T-cell (primary cell): ENCODE data around the gene KREMEN1. TPM values are rescaled to one million over a fixed set of nuclear protein-coding genes. Genes with fewer than 3 reads are reported as not detected.

Experiments used
- ATAC-seq, 4 experiments: fragments of 200-7000 bp in 3 of 4; fragments of 150-1000 bp in 1 of 4; cut with Tn5 transposase; replicated peaks in 1 of 4; 1 replicate in 3 of 4; 2 replicates in 1 of 4; pipeline ENCODE4 v1.10.0; 2021; ENCODE audit warnings: moderate library complexity in 3 of 4, mild to moderate bottlenecking in 2 of 4, moderate number of reproducible peaks in 1 of 4
- CTCF ChIA-PET, 2 donors: fragments of 300-600 bp; sonication (Branson Sonifier 250); formaldehyde crosslinking; loops; one replicate each; lab custom pipeline; 2022; ENCODE audit warnings: antibody characterized with exemption in 2 of 2; lab: Charles Lee
- POLR2A ChIA-PET, 2 donors: fragments of 300-600 bp; sonication (Branson Sonifier 250); formaldehyde crosslinking; loops; one replicate each; lab custom pipeline; 2022; ENCODE audit warnings: antibody characterized with exemption in 2 of 2; lab: Charles Lee
- DNase-seq, 35 experiments: peaks; one replicate each; pipeline versions ENCODE4 v3.0.0 to v3.0.0-alpha.2; 2013 to 2023
- H3K27ac ChIP-seq: one replicate; pipeline ENCODE4 v1.5.1; 2013; ENCODE audit warnings: low read length
- H3K27me3 ChIP-seq, 2 experiments: replicated peaks in 1 of 2; 1 replicate in 1 of 2; 2 replicates in 1 of 2; pipeline versions ENCODE4 v1.6.1 to v1.7.0; 2013; ENCODE audit warnings: low read length in 1 of 2, mixed read lengths in 1 of 2; ENCODE audit not compliant: control insufficient read depth in 2 of 2, insufficient read depth in 2 of 2; ENCODE audit errors: extremely low read depth in 1 of 2
- H3K36me3 ChIP-seq, 2 donors: 1 replicate in 1 of 2; 2 replicates in 1 of 2; pipeline versions ENCODE4 v1.6.1 to v1.7.0; 2013; ENCODE audit warnings: low read length in 1 of 2; ENCODE audit not compliant: control insufficient read depth in 2 of 2, insufficient read depth in 1 of 2; ENCODE audit errors: extremely low read depth in 1 of 2
- H3K4me1 ChIP-seq, 2 experiments: 1 replicate in 1 of 2; 2 replicates in 1 of 2; pipeline versions ENCODE4 v1.6.1 to v1.7.0; 2013; ENCODE audit warnings: low read length in 2 of 2, mixed read lengths in 1 of 2; ENCODE audit not compliant: insufficient read depth in 2 of 2, control insufficient read depth in 1 of 2; ENCODE audit errors: extremely low read depth in 1 of 2
- H3K4me3 ChIP-seq, 2 donors: 1 replicate in 1 of 2; 2 replicates in 1 of 2; pipeline versions ENCODE4 v1.5.1 to v1.7.0; 2013; ENCODE audit warnings: mild to moderate bottlenecking in 2 of 2, low read length in 1 of 2, moderate library complexity in 1 of 2; ENCODE audit not compliant: control insufficient read depth in 1 of 2; ENCODE audit errors: extremely low read depth in 1 of 2
- H3K9me3 ChIP-seq: 2 replicates; pipeline ENCODE4 v1.7.0; 2013
- H3K27ac Mint-ChIP-seq, 2 donors: one replicate each; pipeline ENCODE4 v1.8.0; 2020 to 2021; ENCODE audit warnings: mild to moderate bottlenecking in 2 of 2, mixed read lengths in 2 of 2
- H3K27me3 Mint-ChIP-seq, 2 donors: one replicate each; pipeline ENCODE4 v1.8.0; 2021 to 2022; ENCODE audit warnings: mixed read lengths in 2 of 2
- H3K36me3 Mint-ChIP-seq: one replicate; pipeline ENCODE4 v1.8.0; 2021; ENCODE audit warnings: mixed read lengths
- H3K4me1 Mint-ChIP-seq, 3 donors: one replicate each; pipeline ENCODE4 v1.8.0; 2020 to 2022; ENCODE audit warnings: mixed read lengths in 3 of 3, mild to moderate bottlenecking in 1 of 3
- H3K4me3 Mint-ChIP-seq, 3 donors: one replicate each; pipeline ENCODE4 v1.8.0; 2020 to 2022; ENCODE audit warnings: mild to moderate bottlenecking in 3 of 3, mixed read lengths in 3 of 3, moderate library complexity in 3 of 3
- H3K9me3 Mint-ChIP-seq, 3 donors: one replicate each; pipeline ENCODE4 v1.8.0; 2020 to 2022; ENCODE audit warnings: mixed read lengths in 3 of 3
- WGBS: methylation state at CpG from one replicate; pipeline ENCODE4 v1.1.5; 2013; ENCODE audit warnings: missing lambda C conversion rate; ENCODE audit not compliant: insufficient coverage; 5-methylcytosine and 5-hydroxymethylcytosine counted together
- total RNA-seq, 35 experiments: library from RNA in 6 of 35; stranded (reverse) in 6 of 35; fragments of 120-200 nt in 1 of 35; gene quantifications; one replicate each; pipeline versions ENCODE4 v1.2.1 to v1.2.4 and lab custom pipeline; 2013 to 2026

The KREMEN1 gene
- total RNA-seq, 5 donors from 2014 or later (not counting 1 experiment from before 2014, with no cell fraction given): 0.20 to 0.25 (median 0.20) TPM; not detected in 2

DNA sequence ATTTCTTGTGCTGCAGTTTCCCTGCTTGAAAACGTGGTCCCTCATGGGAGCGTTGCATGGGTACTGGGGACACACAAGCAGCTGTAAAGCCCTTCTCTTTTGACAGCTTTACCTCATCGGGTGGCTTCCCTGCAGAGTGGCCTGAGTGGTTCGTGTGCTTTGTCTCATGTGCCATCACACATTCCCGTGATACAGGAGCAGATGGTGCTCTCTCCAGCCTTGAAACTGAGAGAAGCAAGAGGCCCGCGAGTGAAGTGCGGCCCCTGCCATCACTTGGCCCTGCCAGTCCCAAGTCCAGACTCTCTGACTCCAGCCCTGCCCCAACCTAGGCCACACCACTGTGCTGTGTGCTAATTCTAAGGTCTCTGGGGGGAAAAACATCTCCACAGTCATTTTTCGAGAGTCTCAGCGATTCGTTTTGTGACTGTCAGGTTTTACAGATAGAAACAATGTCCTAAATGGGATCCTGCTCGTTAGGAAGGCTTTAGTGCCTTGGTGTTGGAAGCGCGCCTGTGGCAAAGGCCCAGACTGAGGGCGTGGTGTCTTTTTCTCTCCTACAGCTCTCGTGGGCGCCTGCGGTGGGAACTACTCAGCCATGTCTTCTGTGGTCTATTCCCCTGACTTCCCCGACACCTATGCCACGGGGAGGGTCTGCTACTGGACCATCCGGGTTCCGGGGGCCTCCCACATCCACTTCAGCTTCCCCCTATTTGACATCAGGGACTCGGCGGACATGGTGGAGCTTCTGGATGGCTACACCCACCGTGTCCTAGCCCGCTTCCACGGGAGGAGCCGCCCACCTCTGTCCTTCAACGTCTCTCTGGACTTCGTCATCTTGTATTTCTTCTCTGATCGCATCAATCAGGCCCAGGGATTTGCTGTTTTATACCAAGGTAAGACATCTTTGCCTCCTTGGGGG is 64.2 kb downstream of the KREMEN1 start:
- Mint-ChIP-seq H3K27ac (no peak overlapping the region), H3K9me3 (peaks cover 0 to 4% (median 3%) of the 10 kb centered on the region in 3 donors), H3K27me3 (peaks cover 3 to 25% of the 10 kb centered on the region in 2 donors), H3K4me3 (no peak overlapping the region), H3K4me1 (no peaks in the 10 kb centered on the region), H3K36me3 (no peaks in the 10 kb centered on the region)
- no peaks in the 10 kb centered on the region for H3K4me1 ChIP-seq
- no peak for ATAC-seq
- DNase-seq: no peak
- H3K4me3 ChIP-seq: no peak overlapping the region
- H3K27me3 ChIP-seq: peaks cover 0 to 27% of the 10 kb centered on the region in 2 experiments
- CTCF ChIA-PET: no interaction called here
- WGBS: 86% methylated on average over 27 of the region's 31 CpGs
- no peak overlapping the region for H3K27ac ChIP-seq
- H3K36me3 ChIP-seq: no peaks in the 10 kb centered on the region
- POLR2A ChIA-PET: no interaction called here
- H3K9me3 ChIP-seq: no peaks in the 10 kb centered on the region

- no peak for ATAC-seq
- POLR2A ChIA-PET: no interaction called here
- CTCF ChIA-PET: no interaction called here
- H3K36me3 ChIP-seq: no peaks in the 10 kb centered on the region
- no peak overlapping the region for H3K27ac ChIP-seq
- no peak for DNase-seq
- Mint-ChIP-seq H3K4me3 (no peak overlapping the region), H3K36me3 (no peaks in the 10 kb centered on the region), H3K9me3 (peaks cover 0 to 2% (median 2%) of the 10 kb centered on the region in 3 donors), H3K4me1 (no peaks in the 10 kb centered on the region), H3K27ac (no peak overlapping the region), H3K27me3 (peaks cover 1 to 24% of the 10 kb centered on the region in 2 donors)
- 85% methylated on average over 12 of the region's 13 CpGs for WGBS
- no peaks in the 10 kb centered on the region for H3K9me3 ChIP-seq
- no peak overlapping the region for H3K4me3 ChIP-seq
- peaks cover 0 to 28% of the 10 kb centered on the region in 2 experiments for H3K27me3 ChIP-seq
- H3K4me1 ChIP-seq: no peaks in the 10 kb centered on the region
Observed at GRCh38 chr22:29138556-29139305, 65.9 kb downstream of the KREMEN1 start.

GRCh38 chr22:29139965-29140782 is 67.3 kb downstream of the KREMEN1 start:
- H3K9me3 ChIP-seq: no peaks in the 10 kb centered on the region
- Mint-ChIP-seq H3K27ac (no peak overlapping the region), H3K9me3 (no peaks in the 10 kb centered on the region), H3K4me3 (no peak overlapping the region), H3K4me1 (no peaks in the 10 kb centered on the region), H3K27me3 (peaks cover 0 to 14% of the 10 kb centered on the region in 2 donors), H3K36me3 (no peaks in the 10 kb centered on the region)
- H3K27me3 ChIP-seq: peaks cover 0 to 25% of the 10 kb centered on the region in 2 experiments
- H3K27ac ChIP-seq: no peak overlapping the region
- CTCF ChIA-PET: interaction anchor here in 1 of 2 donors (0.6 kb wide), 1 partner anchor 624 kb away, joined by 3 read pairs; no protein-coding TSS in a partner anchor
- 74% methylated on average over 4 of the region's 8 CpGs for WGBS
- ATAC-seq (no peak), DNase-seq (no peak)
- POLR2A ChIA-PET: no interaction called here
- H3K36me3 ChIP-seq: no peaks in the 10 kb centered on the region
- no peaks in the 10 kb centered on the region for H3K4me1 ChIP-seq
- no peak overlapping the region for H3K4me3 ChIP-seq

GRCh38 chr22:29141078-29141688 is 68.3 kb downstream of the KREMEN1 start:
- DNase-seq (no peak), ATAC-seq (no peak)
- no peak overlapping the region for H3K4me3 ChIP-seq
- H3K27me3 ChIP-seq: peaks cover 0 to 24% of the 10 kb centered on the region in 2 experiments
- H3K4me1 ChIP-seq: no peaks in the 10 kb centered on the region
- CTCF ChIA-PET: interaction anchor here in 1 of 2 donors (0.6 kb wide), 1 partner anchor 625 kb away, joined by 3 read pairs; no protein-coding TSS in a partner anchor
- H3K4me1 Mint-ChIP-seq: no peaks in the 10 kb centered on the region
- no peak overlapping the region for H3K27ac ChIP-seq
- no peaks in the 10 kb centered on the region for H3K9me3 ChIP-seq
- no peak overlapping the region for H3K4me3 Mint-ChIP-seq
- H3K27me3 Mint-ChIP-seq: peaks cover 0 to 10% of the 10 kb centered on the region in 2 donors
- H3K9me3 Mint-ChIP-seq: no peaks in the 10 kb centered on the region
- no peaks in the 10 kb centered on the region for H3K36me3 Mint-ChIP-seq
- POLR2A ChIA-PET: interaction anchor here in 1 of 2 donors (0.6 kb wide), 1 partner anchor 47 kb away, joined by 5 read pairs; no protein-coding TSS in a partner anchor
- 86% methylated on average over 3 of the region's 10 CpGs for WGBS
- no peak overlapping the region for H3K27ac Mint-ChIP-seq
- no peaks in the 10 kb centered on the region for H3K36me3 ChIP-seq

- ChIA-PET CTCF (no interaction called here), POLR2A (no interaction called here)
- no peak for ATAC-seq
- WGBS: 70% methylated on average over 3 of the region's 5 CpGs
- H3K4me1 Mint-ChIP-seq: no peaks in the 10 kb centered on the region
- no peak for DNase-seq
- H3K4me1 ChIP-seq: no peaks in the 10 kb centered on the region
- H3K36me3 Mint-ChIP-seq: no peaks in the 10 kb centered on the region
- H3K9me3 Mint-ChIP-seq: no peaks in the 10 kb centered on the region
- H3K9me3 ChIP-seq: no peaks in the 10 kb centered on the region
- no peak overlapping the region for H3K27ac ChIP-seq
- peaks cover 0 to 18% of the 10 kb centered on the region in 2 experiments for H3K27me3 ChIP-seq
- H3K4me3 Mint-ChIP-seq: no peak overlapping the region
- no peak overlapping the region for H3K27ac Mint-ChIP-seq
- H3K27me3 Mint-ChIP-seq: peaks cover 0 to 8% of the 10 kb centered on the region in 2 donors
- H3K36me3 ChIP-seq: no peaks in the 10 kb centered on the region
- no peak overlapping the region for H3K4me3 ChIP-seq
Observed at GRCh38 chr22:29142116-29142515, 69.3 kb downstream of the KREMEN1 start.
